Activated CD4-positive, alpha-beta T cell treated with anti-CD3 and anti-CD28 coated beads, Interleukin-2, Interleukin-4, amounts not matched to agents 100 ng/mL and 50 ng/mL, durations not matched to agents 16 hours and 8 hours (primary cell): ENCODE measurements around the gene SYPL2.
A peak's percentile ranks its signal among the peaks of the same experiment; 100 is the strongest.
"Not testable (repeated sequence)": the region's sequence is repeated elsewhere in the genome, so short reads cannot be mapped to it uniquely, and the experiment has no call there.

Experiments
- DNase-seq: peaks from one replicate; pipeline ENCODE4 v3.0.0-alpha.2; 2020; ENCODE audit warnings: low spot score

The SYPL2 gene

GRCh38 chr1:109472779-109473178 lies 6.4 kb downstream of the SYPL2 start:
- DNase-seq: no peak

GRCh38 chr1:109473284-109474057 lies 7.1 kb downstream of the SYPL2 start:
- DNase-seq: not testable (repeated sequence)

- no peak for DNase-seq
Measured at GRCh38 chr1:109474697-109475096, 8.4 kb downstream of the SYPL2 start.

DNA sequence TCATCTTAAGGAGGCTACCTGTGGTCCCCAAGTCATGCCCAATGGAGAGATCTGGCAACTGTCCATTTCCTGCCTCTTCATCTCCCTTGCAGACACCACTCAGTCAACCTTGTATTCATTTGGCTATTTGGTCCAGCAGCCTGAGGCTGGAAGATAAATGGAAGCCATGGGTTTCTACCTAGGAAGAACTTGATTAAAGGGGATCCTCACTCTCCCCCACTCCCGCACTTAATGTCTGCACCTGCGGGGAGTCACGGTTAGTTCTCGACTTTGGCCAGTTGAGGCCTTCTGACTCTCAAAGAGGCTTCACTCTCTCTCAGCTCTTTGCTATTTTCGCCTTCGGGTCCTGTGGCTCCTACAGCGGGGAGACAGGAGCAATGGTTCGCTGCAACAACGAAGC lies 8.9 kb downstream of the SYPL2 start:
- DNase-seq: no peak

- DNase-seq: no peak
Measured at GRCh38 chr1:109476825-109477224, 10.5 kb downstream of the SYPL2 start.

DNA sequence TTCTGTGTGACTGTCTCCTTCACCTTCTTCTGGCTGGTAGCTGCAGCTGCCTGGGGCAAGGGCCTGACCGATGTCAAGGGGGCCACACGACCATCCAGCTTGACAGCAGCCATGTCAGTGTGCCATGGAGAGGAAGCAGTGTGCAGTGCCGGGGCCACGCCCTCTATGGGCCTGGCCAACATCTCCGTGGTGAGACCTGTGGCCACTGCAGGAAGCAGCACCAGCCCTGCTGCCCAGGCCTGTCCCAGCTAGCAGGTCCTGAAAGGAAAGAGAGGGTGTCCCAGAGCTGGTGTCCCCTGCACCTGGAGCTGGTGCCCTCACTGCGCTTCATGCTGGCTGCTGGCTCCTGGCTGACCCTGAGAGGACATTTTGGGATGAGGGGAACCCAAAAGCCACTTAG lies 11.5 kb downstream of the SYPL2 start:
- DNase-seq: no peak

DNA sequence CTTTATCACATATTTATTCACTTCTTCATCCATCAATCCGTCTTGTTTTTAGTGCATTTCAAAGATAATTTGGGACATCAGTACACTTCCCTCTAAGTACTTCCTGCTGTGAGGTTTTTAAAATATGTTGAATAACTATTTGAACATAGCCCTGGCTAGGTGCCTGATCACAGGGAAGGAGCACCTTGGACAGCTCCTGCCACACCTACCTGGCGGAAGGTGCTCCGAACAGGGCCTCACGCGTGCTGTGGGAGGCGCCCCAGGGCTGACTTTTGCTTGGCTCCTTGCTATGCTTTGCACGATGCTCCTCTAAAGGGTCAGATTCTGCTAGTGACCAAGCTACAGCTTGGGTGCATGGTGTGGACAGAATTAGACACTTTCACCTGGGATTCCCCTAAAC lies 12.5 kb downstream of the SYPL2 start:
- DNase-seq: no peak

GRCh38 chr1:109479311-109479710 lies 13.0 kb downstream of the SYPL2 start:
- no peak for DNase-seq

DNA sequence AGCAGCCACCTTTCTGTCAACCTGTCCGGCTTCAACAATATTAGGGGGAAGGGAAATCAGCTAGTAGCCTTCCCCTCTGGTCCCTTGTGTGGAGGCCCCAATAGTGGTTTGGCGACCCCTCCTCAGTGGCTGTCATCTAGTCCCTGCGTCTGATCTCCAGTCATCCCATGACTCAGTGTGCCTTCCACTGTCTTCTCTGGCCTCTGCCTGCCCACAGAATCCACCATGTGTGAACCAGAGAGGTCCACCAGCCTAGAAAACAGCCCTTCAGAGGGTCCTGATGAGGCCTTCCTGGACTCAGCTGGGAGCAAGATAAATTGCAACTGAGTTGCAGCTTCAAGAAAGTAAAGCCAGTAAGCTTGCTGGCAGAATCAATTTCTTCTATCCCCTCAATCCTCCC lies 13.6 kb downstream of the SYPL2 start:
- no peak for DNase-seq

DNA sequence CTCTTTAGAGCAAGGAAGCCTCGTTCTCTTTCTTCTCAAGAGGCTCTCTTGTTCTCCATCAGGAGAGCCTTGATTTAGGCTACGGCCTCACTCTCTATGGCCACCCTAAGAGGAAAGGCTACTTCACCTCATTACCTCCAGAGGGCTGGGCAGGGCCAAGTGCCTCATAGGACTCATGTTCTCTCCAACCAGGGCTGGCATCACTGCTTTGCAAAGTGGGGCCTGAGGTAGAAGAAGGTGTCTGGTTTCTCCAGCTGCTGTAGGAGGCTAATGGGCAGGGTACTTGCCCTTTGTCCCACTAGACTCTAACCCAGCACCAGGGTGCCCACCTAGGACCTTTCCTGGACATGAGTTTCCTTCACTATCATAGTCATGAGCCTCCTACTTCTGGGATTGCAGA lies 15.3 kb downstream of the SYPL2 start:
- no peak for DNase-seq

- DNase-seq: no peak
Measured at GRCh38 chr1:109482242-109482641, 15.9 kb downstream of the SYPL2 start.

DNA sequence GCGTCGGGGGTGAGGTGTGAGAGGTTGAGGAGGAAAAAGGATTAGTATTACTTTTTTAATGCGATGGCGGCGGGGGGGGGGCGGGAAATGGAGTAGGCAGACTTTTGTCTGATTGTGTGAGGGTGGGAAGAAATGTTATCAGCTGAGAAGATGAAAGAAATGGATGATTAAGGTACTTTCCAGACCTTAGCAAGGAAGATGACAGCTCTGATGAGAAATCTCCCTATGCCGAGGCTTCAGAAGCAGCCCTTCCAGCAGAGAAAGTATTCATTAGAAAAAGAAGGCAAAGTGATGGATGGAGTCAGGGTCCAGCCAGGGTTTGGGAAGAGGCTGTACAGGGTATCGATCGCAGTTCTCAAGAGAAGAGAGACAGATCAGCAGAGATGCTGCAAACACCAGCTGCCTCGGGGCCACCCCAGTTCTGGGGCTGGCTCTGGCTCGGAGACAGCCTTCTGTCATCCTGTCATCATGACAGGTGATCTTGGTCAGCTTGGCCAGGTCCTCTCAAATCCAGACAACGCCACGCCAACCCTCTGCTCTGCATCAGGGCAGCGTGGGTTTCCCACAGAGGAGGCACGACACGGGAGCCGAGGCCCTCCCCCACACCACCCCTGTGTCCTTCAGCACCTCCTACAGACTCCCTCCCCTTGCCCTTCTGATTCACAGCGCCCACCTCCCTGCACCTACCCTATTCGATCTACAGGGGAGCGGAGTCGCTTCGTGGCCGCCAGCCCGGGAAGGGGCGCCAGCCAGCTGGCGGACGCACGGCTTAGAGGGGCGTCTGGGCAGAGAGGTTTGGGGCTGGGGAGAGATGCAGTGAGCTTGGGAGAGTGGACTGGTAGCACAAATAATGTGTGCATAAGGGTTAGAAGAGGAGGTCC lies 16.7 kb downstream of the SYPL2 start:
- DNase-seq: peak; percentile 19

- DNase-seq: peak; percentile 94
Measured at GRCh38 chr1:109483672-109484518, 17.5 kb downstream of the SYPL2 start, which contains the start of gene ATXN7L2. TSS of gene ATXN7L2 (plus strand) at chr1:109483905. CDS start at chr1:109483954, 49 bp downstream.

- no peak for DNase-seq
Measured at GRCh38 chr1:109484519-109484975, 18.2 kb downstream of the SYPL2 start.

GRCh38 chr1:109485001-109485400 lies 18.7 kb downstream of the SYPL2 start:
- no peak for DNase-seq

- DNase-seq: no peak
Measured at GRCh38 chr1:109487261-109487660, 20.9 kb downstream of the SYPL2 start.

- no peak for DNase-seq
Measured at GRCh38 chr1:109488201-109488600, 21.9 kb downstream of the SYPL2 start.

- no peak for DNase-seq
Measured at GRCh38 chr1:109488696-109489095, 22.4 kb downstream of the SYPL2 start.

DNA sequence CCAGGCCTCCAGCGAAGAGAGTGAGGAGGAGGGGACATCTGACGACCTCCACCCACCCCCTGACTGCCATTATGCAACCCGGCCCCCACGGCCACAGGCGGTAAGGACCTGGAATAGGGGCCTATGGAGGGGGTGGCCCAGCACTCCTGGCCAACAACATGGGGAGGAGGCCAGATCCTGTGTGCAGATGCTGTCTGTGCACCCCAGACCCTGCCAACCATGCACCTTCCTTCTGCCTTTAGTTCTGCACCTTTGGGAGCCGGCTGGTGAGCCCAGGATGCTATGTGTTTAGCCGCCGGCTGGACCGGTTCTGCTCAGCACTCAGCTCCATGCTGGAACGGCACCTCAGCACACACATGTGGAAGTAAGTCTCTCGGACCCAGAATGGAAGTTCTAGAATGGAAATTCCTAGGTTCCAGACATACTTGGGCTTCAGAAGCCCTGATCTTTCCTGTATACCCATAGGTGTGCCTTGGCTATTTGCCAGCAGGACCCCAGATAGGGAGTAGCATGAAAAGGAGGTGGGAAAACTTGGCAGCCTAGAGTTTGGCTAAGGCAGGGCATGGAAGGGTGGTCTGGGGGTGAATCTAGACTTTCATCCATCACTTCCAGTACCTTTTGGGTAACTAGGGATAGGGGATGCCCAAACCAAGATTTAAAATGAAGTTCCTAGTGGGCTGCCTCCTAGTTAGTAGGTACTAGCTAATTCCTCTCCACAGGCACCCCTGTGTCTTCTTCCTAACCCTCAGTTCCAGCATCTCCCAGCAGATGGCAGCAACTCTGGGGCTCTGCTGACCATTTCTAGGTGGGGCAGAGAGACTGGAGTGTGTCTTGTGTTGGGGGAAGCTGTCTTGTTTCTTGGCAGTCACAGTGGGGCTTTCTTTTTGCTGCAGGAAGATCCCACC lies 23.9 kb downstream of the SYPL2 start:
- DNase-seq: peak; percentile 68

DNA sequence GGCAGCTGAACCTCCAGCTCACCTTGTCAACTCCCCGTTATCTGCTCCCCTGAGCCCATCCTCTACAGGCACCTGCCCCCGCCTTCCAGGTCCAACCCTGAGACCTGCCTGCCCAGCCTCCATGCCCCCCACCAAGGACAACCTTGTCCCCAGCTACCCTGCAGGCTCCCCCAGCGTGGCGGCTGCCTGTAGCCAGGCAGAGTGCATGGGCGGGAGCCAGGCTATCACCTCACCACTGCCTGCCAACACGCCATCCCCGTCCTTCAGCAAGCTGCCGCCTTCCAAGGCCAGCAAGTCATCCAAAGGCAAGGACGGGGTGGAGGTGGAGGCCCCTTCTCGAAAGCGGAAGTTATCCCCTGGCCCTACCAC lies 24.6 kb downstream of the SYPL2 start:
- no peak for DNase-seq

DNA sequence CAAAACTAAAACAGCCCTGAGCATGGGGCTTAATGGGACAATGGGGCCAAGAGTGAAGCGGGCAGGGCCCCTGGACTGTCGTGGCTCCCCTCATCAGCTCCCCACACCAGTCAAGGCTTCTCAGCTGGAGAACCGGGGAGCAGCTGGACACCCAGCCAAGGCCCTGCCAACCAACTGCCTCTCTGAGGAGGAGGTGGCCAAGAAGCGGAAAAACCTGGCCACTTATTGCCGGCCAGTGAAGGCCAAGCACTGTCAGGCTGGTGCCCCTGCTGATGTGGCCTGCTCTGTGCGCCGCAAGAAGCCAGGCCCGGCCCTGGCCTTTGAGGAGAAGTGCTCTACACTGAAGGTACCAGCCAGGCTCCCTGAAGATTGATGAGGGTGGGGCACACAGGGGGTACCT lies 25.0 kb downstream of the SYPL2 start:
- DNase-seq: no peak
